AG04449 (cell line): ENCODE results near the gene MMEL1.
"Not testable (repeated sequence)": the region's sequence is repeated elsewhere in the genome, so short reads cannot be mapped to it uniquely, and the experiment has no call there.

Experiments
- CTCF ChIA-PET: fragments of 350-600 bp; formaldehyde crosslinking; extraction: SDS; loops from one replicate; lab custom pipeline; 2021; ENCODE audit warnings: antibody characterized with exemption; lab: Yijun Ruan, JAX
- POLR2A ChIA-PET: fragments of 400-600, 350-600 bp; formaldehyde crosslinking; extraction: SDS; loops from one replicate; lab custom pipeline; 2020; ENCODE audit warnings: antibody characterized with exemption, inconsistent platforms; lab: Yijun Ruan, JAX
- DNase-seq: peaks from one replicate; pipeline ENCODE4 v3.0.0-alpha.2; 2010; ENCODE audit warnings: low read depth, low spot score
- H3K4me3 ChIP-seq: 2 replicates; pipeline ENCODE4 v1.5.1; 2011; ENCODE audit warnings: low read depth, mild to moderate bottlenecking, control low read depth, low read length
- TF ChIP-seq, protein P1 (sequence below): IDR thresholded peaks from one replicate; pipeline ENCODE4 v1.5.1; 2011; ENCODE audit warnings: mild to moderate bottlenecking, moderate library complexity, low read length, control low read depth, inconsistent platforms; ENCODE audit not compliant: insufficient read depth; ENCODE audit errors: missing control alignments

Gene MMEL1

DNA sequence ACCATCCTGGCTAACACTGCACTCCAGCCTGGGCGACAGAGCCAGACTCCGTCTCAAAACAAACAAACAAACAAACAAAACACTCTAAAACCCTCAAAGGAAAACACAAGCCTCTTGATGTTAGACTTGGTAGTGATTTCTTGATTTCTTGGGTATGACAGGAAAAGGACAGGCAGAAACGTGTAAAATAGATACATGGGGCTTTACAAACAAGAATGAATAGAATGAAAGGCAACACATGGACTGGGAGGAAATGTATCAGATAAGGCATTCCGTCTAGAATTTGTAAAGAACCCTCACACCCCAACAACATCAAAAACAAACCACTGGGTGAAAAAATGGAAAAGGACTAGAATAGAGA, 54.1 kb downstream of the MMEL1 start:
- no peak overlapping the region for H3K4me3 ChIP-seq
- TF ChIP-seq, protein P1, sequence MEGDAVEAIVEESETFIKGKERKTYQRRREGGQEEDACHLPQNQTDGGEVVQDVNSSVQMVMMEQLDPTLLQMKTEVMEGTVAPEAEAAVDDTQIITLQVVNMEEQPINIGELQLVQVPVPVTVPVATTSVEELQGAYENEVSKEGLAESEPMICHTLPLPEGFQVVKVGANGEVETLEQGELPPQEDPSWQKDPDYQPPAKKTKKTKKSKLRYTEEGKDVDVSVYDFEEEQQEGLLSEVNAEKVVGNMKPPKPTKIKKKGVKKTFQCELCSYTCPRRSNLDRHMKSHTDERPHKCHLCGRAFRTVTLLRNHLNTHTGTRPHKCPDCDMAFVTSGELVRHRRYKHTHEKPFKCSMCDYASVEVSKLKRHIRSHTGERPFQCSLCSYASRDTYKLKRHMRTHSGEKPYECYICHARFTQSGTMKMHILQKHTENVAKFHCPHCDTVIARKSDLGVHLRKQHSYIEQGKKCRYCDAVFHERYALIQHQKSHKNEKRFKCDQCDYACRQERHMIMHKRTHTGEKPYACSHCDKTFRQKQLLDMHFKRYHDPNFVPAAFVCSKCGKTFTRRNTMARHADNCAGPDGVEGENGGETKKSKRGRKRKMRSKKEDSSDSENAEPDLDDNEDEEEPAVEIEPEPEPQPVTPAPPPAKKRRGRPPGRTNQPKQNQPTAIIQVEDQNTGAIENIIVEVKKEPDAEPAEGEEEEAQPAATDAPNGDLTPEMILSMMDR = no peak
- ChIA-PET CTCF (no interaction called here), POLR2A (no interaction called here)
- no peak for DNase-seq

DNA sequence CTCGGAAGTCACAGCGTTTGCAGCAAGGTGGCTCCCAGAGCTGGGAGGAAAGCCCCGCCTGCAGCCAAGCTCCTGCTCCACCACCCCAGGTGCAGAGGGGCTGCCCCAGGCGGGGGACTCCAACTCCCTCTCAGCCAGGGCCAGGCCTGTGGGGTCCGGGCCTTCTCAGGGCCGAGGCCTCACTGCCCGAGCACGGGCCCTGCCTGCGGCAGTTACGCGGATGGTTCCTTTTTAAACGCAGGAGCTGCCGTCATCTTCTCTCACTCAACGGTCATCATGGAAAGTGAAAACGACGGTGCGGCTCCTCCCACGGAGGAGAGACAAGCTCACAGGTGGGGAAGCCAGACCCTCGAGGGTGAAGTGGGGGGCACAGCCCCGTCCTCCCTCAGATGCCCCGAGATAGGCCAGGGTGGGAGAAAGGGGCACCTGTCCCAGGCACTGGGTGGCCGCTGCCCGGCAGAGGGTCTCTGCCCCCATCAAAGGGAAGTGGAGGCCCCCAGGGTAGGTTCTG, 55.2 kb downstream of the MMEL1 start:
- CTCF ChIA-PET, H3K4me3 ChIP-seq, DNase-seq, POLR2A ChIA-PET: not testable (repeated sequence)

DNA sequence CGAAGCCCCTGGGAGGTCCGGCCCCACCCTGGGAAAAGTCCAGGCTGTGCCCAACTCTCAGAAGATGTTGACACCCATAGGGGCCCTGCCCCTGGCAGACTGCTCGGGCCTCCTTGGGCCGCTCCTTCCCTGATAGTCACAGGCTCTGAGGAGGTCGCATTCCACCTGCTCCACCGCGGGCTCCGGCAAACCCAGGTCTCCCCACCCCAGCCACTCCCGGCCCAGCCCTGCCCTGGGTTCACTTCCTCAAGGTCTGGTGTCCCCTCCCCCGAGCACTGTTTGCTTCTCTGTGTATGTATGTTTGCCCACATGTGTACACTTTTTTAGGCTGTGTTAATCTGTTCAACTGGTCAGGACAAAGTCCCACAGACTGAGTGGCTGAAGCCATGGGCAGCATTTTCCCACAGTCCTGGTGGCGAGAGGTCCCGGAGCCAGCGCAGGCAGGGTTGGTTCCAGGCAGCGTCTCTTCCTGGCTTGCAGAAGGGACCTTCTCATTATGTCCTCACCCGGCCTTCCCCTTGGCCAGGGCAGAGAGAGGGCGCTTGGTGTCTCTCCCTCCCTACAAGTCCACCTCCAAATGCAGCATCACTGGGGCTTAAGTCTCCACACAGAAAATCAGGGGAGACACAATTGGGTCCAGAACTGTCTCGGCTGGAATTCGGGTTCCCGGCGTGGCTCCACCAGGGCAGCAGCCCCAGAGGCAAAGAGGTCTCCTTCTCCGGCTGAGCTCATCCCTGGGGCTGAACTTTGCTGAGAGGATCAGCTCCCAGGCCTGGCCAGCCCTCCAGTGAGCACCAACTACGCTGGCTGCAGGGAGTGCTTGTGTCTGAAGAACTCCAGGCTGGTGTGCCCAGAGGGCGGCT, 56.8 kb downstream of the MMEL1 start:
- ChIA-PET POLR2A (no interaction called here), CTCF (no interaction called here)
- TF ChIP-seq, protein P1 = no peak
- no peak for DNase-seq
- no peak overlapping the region for H3K4me3 ChIP-seq

DNA sequence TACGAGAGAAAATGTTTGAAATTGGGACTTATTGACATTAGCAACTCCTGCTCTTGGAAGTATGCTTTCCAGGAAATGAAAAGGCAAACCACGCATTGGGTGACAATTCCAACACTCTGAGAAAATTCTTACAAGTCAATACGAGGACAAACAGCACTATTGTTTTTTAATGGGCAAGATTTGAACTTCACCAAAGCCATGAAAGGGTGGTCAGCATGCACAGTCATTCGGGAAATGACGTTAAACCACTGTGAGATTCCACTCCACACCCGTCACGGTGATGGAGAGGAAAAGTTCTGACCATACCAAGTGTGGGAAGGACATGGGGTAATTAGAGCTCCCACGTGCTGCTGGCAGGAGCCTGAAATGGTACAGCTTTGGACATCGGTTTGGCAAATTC, 58.5 kb downstream of the MMEL1 start:
- TF ChIP-seq, protein P1 = no peak
- ChIA-PET POLR2A (no interaction called here), CTCF (interaction anchor here (1.0 kb wide), 1 partner anchor 10 kb away, joined by 3 read pairs; no protein-coding TSS in a partner anchor)
- DNase-seq = no peak
- no peak overlapping the region for H3K4me3 ChIP-seq

DNA sequence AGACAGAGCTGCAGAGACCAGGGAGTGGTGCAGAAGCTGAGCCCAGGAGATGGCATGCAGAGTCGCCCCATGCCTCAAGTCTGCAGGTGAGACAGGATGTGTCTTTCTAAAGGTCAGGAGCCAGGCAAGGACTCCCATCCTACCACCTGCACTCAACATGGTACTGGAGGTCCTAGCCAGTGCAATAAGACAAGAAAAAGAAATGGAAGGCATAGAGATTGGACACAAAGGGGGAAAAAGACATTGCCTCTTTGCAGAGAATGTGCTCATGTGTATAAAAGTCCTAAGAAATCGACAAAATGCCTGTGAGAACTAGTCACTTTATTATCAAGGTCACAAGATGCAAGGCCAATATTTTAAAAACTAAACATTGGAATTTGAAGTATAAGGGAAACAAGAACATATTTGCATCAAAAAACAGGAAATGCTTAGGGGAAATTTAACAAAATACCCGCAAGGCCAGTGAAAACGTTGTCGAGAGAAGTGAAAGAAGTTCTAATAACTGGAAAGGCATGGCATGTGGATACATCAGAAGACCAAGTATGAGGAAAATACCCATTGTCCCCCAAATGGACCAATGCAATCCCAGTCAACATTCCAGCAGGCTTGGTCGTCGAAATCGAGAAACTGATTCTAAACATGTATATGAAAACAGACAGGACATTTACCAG, 59.4 kb downstream of the MMEL1 start:
- ChIA-PET CTCF (interaction anchor here (1.0 kb wide), 1 partner anchor 11 kb away, joined by 3 read pairs; no protein-coding TSS in a partner anchor), POLR2A (no interaction called here)
- TF ChIP-seq, protein P1 = no peak
- H3K4me3 ChIP-seq = no peak overlapping the region
- DNase-seq = no peak

DNA sequence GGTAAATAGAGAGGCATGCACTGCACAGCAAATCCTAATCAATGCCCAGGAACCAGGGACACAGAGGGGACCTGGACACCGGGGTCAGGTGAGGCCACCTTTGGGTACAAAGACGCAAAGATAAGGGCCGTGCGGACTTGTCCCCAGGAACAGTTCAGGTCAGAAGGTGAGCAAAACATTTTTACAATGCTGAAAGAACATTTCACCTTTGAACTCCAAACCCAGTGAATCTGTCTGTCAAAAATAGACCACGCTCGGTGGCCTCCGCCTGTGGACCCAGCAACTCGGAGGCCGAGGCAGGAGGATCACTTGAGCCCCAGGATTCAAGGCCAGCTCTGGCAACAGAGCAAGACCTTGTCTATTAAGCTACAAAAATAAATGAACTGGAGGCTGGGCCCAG, 61.5 kb downstream of the MMEL1 start:
- ChIA-PET POLR2A (no interaction called here), CTCF (interaction anchor here (1.0 to 3.0 kb wide), 4 partner anchors 10 to 24 kb away, joined by 3 to 9 read pairs (median 3); no protein-coding TSS in a partner anchor)
- H3K4me3 ChIP-seq = no peak overlapping the region

More for the DNA sequence above, 61.5 kb downstream of the MMEL1 start:
- no peak for DNase-seq
- TF ChIP-seq, protein P1 = no peak
